Endothelial cell of umbilical vein (primary cell): ENCODE data around the gene PITPNM3. TPM values are rescaled to one million over a fixed set of nuclear protein-coding genes. Genes with fewer than 3 reads are reported as not detected.

Experiments
- BruUV-seq: library from RNA; stranded (reverse); fragments of 400-500 nt; replicated peaks from 2 replicates; lab custom pipeline; 2021; lab: Mats Ljungman, UMichigan
- CTCF ChIA-PET: fragments of 300-600, 350-600 bp; sonication (Branson Sonifier 250); formaldehyde crosslinking; loops from one replicate; lab custom pipeline; 2021; ENCODE audit warnings: antibody characterized with exemption, inconsistent platforms; lab: Charles Lee
- POLR2A ChIA-PET: fragments of 300-600, 350-600 bp; sonication (Branson Sonifier 250); formaldehyde crosslinking; loops from one replicate; lab custom pipeline; 2021; ENCODE audit warnings: antibody characterized with exemption, inconsistent platforms; lab: Charles Lee
- DNase-seq: peaks from one replicate; pipeline ENCODE4 v3.0.0-alpha.2; 2011; ENCODE audit warnings: low read depth, low spot score
- FAIRE-seq: peaks from 2 replicates; lab custom pipeline; 2011; peaks lifted over from hg19 to GRCh38; lab: Jason Lieb, UNC
- H2AFZ ChIP-seq: 2 replicates; pipeline ENCODE4 v1.6.0; 2012; ENCODE audit warnings: low read depth, low read length, control low read depth, inconsistent platforms
- H3K27ac ChIP-seq: 2 replicates; pipeline ENCODE4 v1.5.1; 2011; ENCODE audit warnings: low read depth, mild to moderate bottlenecking, control low read depth, low read length, moderate library complexity; ENCODE audit not compliant: insufficient read depth
- H3K27me3 ChIP-seq, 2 experiments: 2 replicates each; pipeline versions ENCODE4 v1.6.0 to v1.6.1; 2011; ENCODE audit warnings: low read length in 2 of 2, mixed read lengths in 1 of 2; ENCODE audit not compliant: control insufficient read depth in 2 of 2, insufficient read depth in 2 of 2
- H3K36me3 ChIP-seq, 2 experiments: 2 replicates in 1 of 2; 3 replicates in 1 of 2; pipeline ENCODE4 v1.5.1; 2011; ENCODE audit warnings: low read length in 2 of 2, mild to moderate bottlenecking in 1 of 2, moderate library complexity in 1 of 2; ENCODE audit not compliant: control insufficient read depth in 2 of 2, insufficient read depth in 2 of 2; ENCODE audit errors: extremely low read depth in 1 of 2
- H3K4me1 ChIP-seq: 3 replicates; pipeline ENCODE4 v1.5.1; 2011; ENCODE audit warnings: mild to moderate bottlenecking, low read length; ENCODE audit not compliant: control insufficient read depth, insufficient read depth; ENCODE audit errors: extremely low read depth
- H3K4me2 ChIP-seq: 2 replicates; pipeline ENCODE4 v1.6.1; 2011; ENCODE audit warnings: low read length, control low read depth, mixed read lengths; ENCODE audit not compliant: insufficient read depth
- H3K4me3 ChIP-seq, 3 experiments: fragments of 200-600 bp in 1 of 3; sonication (generic), shearing (Covaris generic) in 1 of 3; replicated peaks in 1 of 3; 2 replicates each; pipeline ENCODE4 v1.5.1; 2011 to 2016; ENCODE audit warnings: control low read depth in 3 of 3, low read length in 3 of 3, mild to moderate bottlenecking in 2 of 3, inconsistent platforms in 1 of 3, low read depth in 1 of 3, moderate library complexity in 1 of 3; ENCODE audit not compliant: insufficient read depth in 1 of 3
- H3K79me2 ChIP-seq: 2 replicates; pipeline ENCODE4 v1.6.0; 2012; ENCODE audit warnings: low read length, inconsistent platforms; ENCODE audit not compliant: control insufficient read depth, insufficient read depth
- H3K9ac ChIP-seq: replicated peaks from 2 replicates; pipeline ENCODE3; 2011; ENCODE audit warnings: low read length, control low read depth; ENCODE audit not compliant: insufficient read depth; ENCODE audit errors: extremely low read depth
- H3K9me1 ChIP-seq: replicated peaks from 3 replicates; pipeline ENCODE4 v1.6.0; 2011; ENCODE audit warnings: mild to moderate bottlenecking, low read length; ENCODE audit not compliant: control insufficient read depth, insufficient read depth; ENCODE audit errors: extremely low read depth
- H3K9me3 ChIP-seq: replicated peaks from 2 replicates; pipeline ENCODE4 v1.5.1; 2012; ENCODE audit warnings: low read length, inconsistent platforms; ENCODE audit not compliant: control insufficient read depth, insufficient read depth
- H4K20me1 ChIP-seq: replicated peaks from 2 replicates; pipeline ENCODE3; 2011; ENCODE audit warnings: mild to moderate bottlenecking, low read length; ENCODE audit not compliant: control insufficient read depth, insufficient read depth; ENCODE audit errors: extremely low read depth
- EZH2 ChIP-seq: IDR thresholded peaks from 2 replicates; pipeline ENCODE4 v1.6.1; 2012; ENCODE audit warnings: borderline replicate concordance, low read depth, mild to moderate bottlenecking, moderate library complexity, low read length, inconsistent platforms; ENCODE audit not compliant: severe bottlenecking
- FOS ChIP-seq: IDR thresholded peaks from 2 replicates; pipeline ENCODE4 v1.6.1; 2011; ENCODE audit warnings: mild to moderate bottlenecking, low read length, moderate library complexity, borderline replicate concordance; ENCODE audit not compliant: insufficient read depth
- GATA2 ChIP-seq: IDR thresholded peaks from 2 replicates; pipeline ENCODE4 v1.7.0; 2011; ENCODE audit warnings: low read depth, mild to moderate bottlenecking, moderate library complexity, mixed read lengths, low read length; ENCODE audit not compliant: insufficient read length, insufficient read depth
- JUN ChIP-seq: IDR thresholded peaks from 2 replicates; pipeline ENCODE4 v1.6.1; 2011; ENCODE audit warnings: borderline replicate concordance, low read depth; ENCODE audit not compliant: insufficient read length, insufficient read depth
- MYC ChIP-seq: IDR thresholded peaks from one replicate; pipeline ENCODE4 v1.6.1; 2011; ENCODE audit warnings: mild to moderate bottlenecking, low read depth, low read length
- POLR2A ChIP-seq: IDR thresholded peaks from 2 replicates; pipeline ENCODE4 v1.6.1; 2012; ENCODE audit warnings: low read depth, mild to moderate bottlenecking, control low read depth, low read length
- POLR2AphosphoS5 ChIP-seq: IDR thresholded peaks from 2 replicates; pipeline ENCODE4 v1.6.1; 2012; ENCODE audit warnings: low read depth, mild to moderate bottlenecking, control low read depth, low read length, moderate library complexity; ENCODE audit not compliant: insufficient read depth
- dilution Hi-C: fragments of 300-500 bp; cut with MboI; formaldehyde crosslinking; loops from one replicate; pipeline ENCODE4 v1.15.0; 2019; ENCODE audit warnings: low sequenced_read_pairs; ENCODE audit not compliant: extremely low pct_ligation_motif_present
- intact Hi-C: fragments of 100-400 bp; cut with micrococcal nuclease; formaldehyde crosslinking; loops from one replicate; pipeline ENCODE4 v1.10.0; 2022
- polyA plus RNA-seq, 4 experiments: library from polyadenylated mRNA; depleted of rRNA in 3 of 4; stranded (reverse) in 3 of 4; unstranded in 1 of 4; fragments of >200 nt; gene quantifications; 2 replicates each; pipeline versions ENCODE4 v1.2.1 to v1.2.3, GENCODE V29; 2011 to 2012; ENCODE audit warnings: missing spikeins in 1 of 4
- total RNA-seq: library from RNA; stranded (reverse); gene quantifications from 2 replicates; pipeline ENCODE4 v1.2.3, GENCODE V29; 2021
- TF ChIP-seq, protein P1 (sequence below), 2 donors: IDR thresholded peaks; 1 replicate in 1 of 2; 2 replicates in 1 of 2; pipeline ENCODE4 v1.5.1; 2011; ENCODE audit warnings: low read length in 2 of 2, mild to moderate bottlenecking in 2 of 2, moderate library complexity in 2 of 2, control low read depth in 1 of 2, inconsistent platforms in 1 of 2, low read depth in 1 of 2; ENCODE audit not compliant: insufficient read depth in 1 of 2; ENCODE audit errors: extremely low read depth in 1 of 2
- TF ChIP-seq, protein P2 (sequence below): IDR thresholded peaks from 2 replicates; pipeline ENCODE4 v1.6.1; 2011; ENCODE audit not compliant: insufficient read depth, insufficient read length

PITPNM3 gene
- total and polyA plus RNA-seq, 2 donors (not counting 3 experiments of a cell fraction or from before 2014, with no cell fraction given): 1.0 to 1.9 TPM

DNA sequence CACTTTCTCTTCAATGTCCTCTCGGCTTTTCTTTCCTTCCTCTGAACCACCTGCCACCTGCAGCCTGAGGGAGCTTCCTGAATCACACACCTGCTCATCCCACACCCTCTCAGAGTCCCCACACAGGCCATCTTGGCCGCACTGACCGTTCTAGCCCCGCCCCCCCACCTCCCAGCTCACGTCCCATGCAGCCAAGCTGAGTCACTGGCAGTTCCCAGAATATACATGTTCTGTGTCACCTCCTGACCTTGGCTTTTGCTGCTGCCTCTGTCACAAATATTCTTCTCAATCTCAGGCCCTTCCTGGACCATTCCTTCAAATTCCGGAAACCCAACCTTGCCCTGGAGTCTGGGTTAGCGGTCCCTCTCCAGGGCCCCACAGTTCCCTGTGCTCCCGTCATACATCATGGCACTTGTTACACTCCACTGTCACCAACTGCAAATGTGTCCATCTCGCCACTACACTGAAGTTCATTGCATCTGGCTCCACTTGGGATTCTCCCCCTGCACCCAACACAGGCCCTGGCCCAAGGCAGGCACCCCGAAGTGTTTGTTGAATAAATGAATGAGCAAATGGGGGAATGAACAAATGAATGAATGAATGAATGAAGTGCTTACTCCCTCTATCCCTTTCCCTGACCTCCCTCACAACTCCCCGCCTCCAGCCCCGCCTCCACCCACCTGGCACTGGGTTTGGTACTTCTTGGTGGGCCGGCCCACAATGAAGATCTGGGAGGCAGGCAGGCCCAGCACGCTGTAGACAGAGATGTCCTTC, 99.3 kb downstream of the PITPNM3 start:
- H3K27ac ChIP-seq: peak overlapping the region; percentile 29
- no peaks in the 10 kb centered on the region for H3K9me3 ChIP-seq
- no peak overlapping the region for H2AFZ ChIP-seq
- intact Hi-C loops: no loop called here
- peak overlapping the region; percentile 12 for H3K4me2 ChIP-seq
- H3K4me3 ChIP-seq: no peak overlapping the region
- dilution Hi-C loops: no loop called here
- H3K9ac ChIP-seq: no peak overlapping the region
- ChIA-PET POLR2A (no interaction called here), CTCF (interaction anchor here (1.0 kb wide), 1 partner anchor 14 kb away, joined by 3 read pairs; no protein-coding TSS in a partner anchor)
- no peaks in the 10 kb centered on the region for H4K20me1 ChIP-seq
- H3K4me1 ChIP-seq: peaks cover 8% of the 10 kb centered on the region
- DNase-seq: peak; percentile 41
- no peaks in the 10 kb centered on the region for H3K9me1 ChIP-seq
- TF ChIP-seq FOS (peak; percentile 64), POLR2AphosphoS5 (no peak), POLR2A (no peak), EZH2 (no peak)
- no TSS peak for BruUV-seq
- peak; percentile 74 for FAIRE-seq
- H3K36me3 ChIP-seq: no peaks in the 10 kb centered on the region
- no peaks in the 10 kb centered on the region for H3K79me2 ChIP-seq
- H3K27me3 ChIP-seq: peaks cover 0 to 3% of the 10 kb centered on the region in 2 experiments

DNA sequence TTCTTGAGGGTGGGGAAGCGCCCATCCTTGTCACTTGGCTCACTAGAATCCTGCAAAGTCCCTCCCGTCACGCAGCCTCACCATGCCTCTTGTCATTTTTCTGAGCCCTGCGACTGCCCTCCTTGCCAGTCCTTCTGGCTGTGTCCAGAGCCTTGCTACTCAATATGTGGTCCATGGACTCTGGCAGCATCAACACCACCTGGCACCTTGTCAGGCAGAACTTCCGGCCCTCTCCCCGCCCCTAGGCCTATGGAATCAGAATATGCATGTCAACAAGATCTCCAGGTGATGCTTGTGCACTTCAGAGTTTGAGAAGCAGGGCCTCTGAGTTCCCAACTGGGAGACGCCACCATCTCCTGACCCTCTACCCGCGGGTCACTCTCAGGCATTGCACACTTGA, 100.0 kb downstream of the PITPNM3 start:
- Histone ChIP-seq H3K9ac (no peak overlapping the region), H3K4me3 (no peak overlapping the region), H3K9me1 (no peaks in the 10 kb centered on the region), H3K79me2 (no peaks in the 10 kb centered on the region), H3K9me3 (no peaks in the 10 kb centered on the region), H2AFZ (no peak overlapping the region), H3K4me1 (peaks cover 16% of the 10 kb centered on the region), H4K20me1 (no peaks in the 10 kb centered on the region), H3K27ac (no peak overlapping the region), H3K27me3 (peaks cover 0 to 3% of the 10 kb centered on the region in 2 experiments), H3K36me3 (no peaks in the 10 kb centered on the region), H3K4me2 (no peak overlapping the region)
- intact Hi-C loops (no loop called here), dilution Hi-C loops (no loop called here)
- FAIRE-seq (no peak), DNase-seq (no peak)
- POLR2A ChIA-PET: no interaction called here
- no TSS peak for BruUV-seq
- CTCF ChIA-PET: interaction anchor here (1.0 kb wide), 1 partner anchor 15 kb away, joined by 3 read pairs; no protein-coding TSS in a partner anchor
- no peak for TF ChIP-seq POLR2AphosphoS5
- TF ChIP-seq, protein P1, sequence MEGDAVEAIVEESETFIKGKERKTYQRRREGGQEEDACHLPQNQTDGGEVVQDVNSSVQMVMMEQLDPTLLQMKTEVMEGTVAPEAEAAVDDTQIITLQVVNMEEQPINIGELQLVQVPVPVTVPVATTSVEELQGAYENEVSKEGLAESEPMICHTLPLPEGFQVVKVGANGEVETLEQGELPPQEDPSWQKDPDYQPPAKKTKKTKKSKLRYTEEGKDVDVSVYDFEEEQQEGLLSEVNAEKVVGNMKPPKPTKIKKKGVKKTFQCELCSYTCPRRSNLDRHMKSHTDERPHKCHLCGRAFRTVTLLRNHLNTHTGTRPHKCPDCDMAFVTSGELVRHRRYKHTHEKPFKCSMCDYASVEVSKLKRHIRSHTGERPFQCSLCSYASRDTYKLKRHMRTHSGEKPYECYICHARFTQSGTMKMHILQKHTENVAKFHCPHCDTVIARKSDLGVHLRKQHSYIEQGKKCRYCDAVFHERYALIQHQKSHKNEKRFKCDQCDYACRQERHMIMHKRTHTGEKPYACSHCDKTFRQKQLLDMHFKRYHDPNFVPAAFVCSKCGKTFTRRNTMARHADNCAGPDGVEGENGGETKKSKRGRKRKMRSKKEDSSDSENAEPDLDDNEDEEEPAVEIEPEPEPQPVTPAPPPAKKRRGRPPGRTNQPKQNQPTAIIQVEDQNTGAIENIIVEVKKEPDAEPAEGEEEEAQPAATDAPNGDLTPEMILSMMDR (IDR thresholded peaks at IDR 0.05; ENCODE audit: extremely low read depth in 1 of 2, insufficient read depth in 1 of 2, low read depth in 1 of 2, low read length in 2 of 2): no peak
- no peak for TF ChIP-seq GATA2
- TF ChIP-seq JUN: no peak
- TF ChIP-seq, protein P2, sequence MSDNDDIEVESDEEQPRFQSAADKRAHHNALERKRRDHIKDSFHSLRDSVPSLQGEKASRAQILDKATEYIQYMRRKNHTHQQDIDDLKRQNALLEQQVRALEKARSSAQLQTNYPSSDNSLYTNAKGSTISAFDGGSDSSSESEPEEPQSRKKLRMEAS: no peak
- TF ChIP-seq POLR2A: no peak
- TF ChIP-seq MYC: no peak
- TF ChIP-seq FOS: no peak
